Retinal pigment epithelial cell (primary cell): ENCODE measurements around the gene DEPDC1.

Experiments used
- DNase-seq: peaks from one replicate; pipeline ENCODE4 v3.0.0-alpha.2; 2010; ENCODE audit warnings: low read depth
- H3K4me3 ChIP-seq: 2 replicates; pipeline ENCODE4 v1.5.1; 2011; ENCODE audit warnings: mild to moderate bottlenecking, low read length, control low read depth, moderate library complexity
- CTCF ChIP-seq: conservative IDR thresholded peaks from 2 replicates; pipeline ENCODE4 v1.5.1; 2011; ENCODE audit warnings: low read depth, low read length, control low read depth, inconsistent platforms

Gene DEPDC1

GRCh38 chr1:68496680-68497357 is at the start of gene DEPDC1:
Gene DEPDC1 (minus strand): TSS chr1:68497082. CDS start chr1:68496999, 83 bp downstream.
- DNase-seq: peak; percentile 80
- TF ChIP-seq CTCF: no peak
- peak within 1 kb of the TSS; percentile 99 for H3K4me3 ChIP-seq

- no peak overlapping the region for H3K4me3 ChIP-seq
- TF ChIP-seq CTCF: no peak
- no peak for DNase-seq
Measured at GRCh38 chr1:68544651-68545050, 47.8 kb upstream of the DEPDC1 start.

GRCh38 chr1:68542586-68542985 is 45.7 kb upstream of the DEPDC1 start:
- no peak for DNase-seq
- no peak for TF ChIP-seq CTCF
- H3K4me3 ChIP-seq: no peak overlapping the region

GRCh38 chr1:68538941-68539340 is 42.1 kb upstream of the DEPDC1 start:
- H3K4me3 ChIP-seq: no peak overlapping the region
- no peak for TF ChIP-seq CTCF
- no peak for DNase-seq

- H3K4me3 ChIP-seq: no peak overlapping the region
- no peak for DNase-seq
- TF ChIP-seq CTCF: no peak
Measured at GRCh38 chr1:68528243-68528642, 31.4 kb upstream of the DEPDC1 start.

- no peak for DNase-seq
- no peak for TF ChIP-seq CTCF
- H3K4me3 ChIP-seq: no peak overlapping the region
Measured at GRCh38 chr1:68525781-68526180, 28.9 kb upstream of the DEPDC1 start.

GRCh38 chr1:68521286-68521685 is 24.4 kb upstream of the DEPDC1 start:
- no peak for TF ChIP-seq CTCF
- no peak for DNase-seq
- no peak overlapping the region for H3K4me3 ChIP-seq
